Measurements from ENCODE around the gene MYO9B. TPM values are rescaled to one million over a fixed set of nuclear protein-coding genes. Genes with fewer than 3 reads are reported as not detected.
A peak's percentile ranks its signal among the peaks of the same experiment; 100 is the strongest.

Gene MYO9B
- total RNA-seq (2021): 58.5 and 58.6 TPM in 2 replicates
- long read RNA-seq, partial matches to known transcripts: 8 of 17 reads
- long read RNA-seq, other reads (novel, unspliced or antisense): 9 of 17 reads

DNA sequence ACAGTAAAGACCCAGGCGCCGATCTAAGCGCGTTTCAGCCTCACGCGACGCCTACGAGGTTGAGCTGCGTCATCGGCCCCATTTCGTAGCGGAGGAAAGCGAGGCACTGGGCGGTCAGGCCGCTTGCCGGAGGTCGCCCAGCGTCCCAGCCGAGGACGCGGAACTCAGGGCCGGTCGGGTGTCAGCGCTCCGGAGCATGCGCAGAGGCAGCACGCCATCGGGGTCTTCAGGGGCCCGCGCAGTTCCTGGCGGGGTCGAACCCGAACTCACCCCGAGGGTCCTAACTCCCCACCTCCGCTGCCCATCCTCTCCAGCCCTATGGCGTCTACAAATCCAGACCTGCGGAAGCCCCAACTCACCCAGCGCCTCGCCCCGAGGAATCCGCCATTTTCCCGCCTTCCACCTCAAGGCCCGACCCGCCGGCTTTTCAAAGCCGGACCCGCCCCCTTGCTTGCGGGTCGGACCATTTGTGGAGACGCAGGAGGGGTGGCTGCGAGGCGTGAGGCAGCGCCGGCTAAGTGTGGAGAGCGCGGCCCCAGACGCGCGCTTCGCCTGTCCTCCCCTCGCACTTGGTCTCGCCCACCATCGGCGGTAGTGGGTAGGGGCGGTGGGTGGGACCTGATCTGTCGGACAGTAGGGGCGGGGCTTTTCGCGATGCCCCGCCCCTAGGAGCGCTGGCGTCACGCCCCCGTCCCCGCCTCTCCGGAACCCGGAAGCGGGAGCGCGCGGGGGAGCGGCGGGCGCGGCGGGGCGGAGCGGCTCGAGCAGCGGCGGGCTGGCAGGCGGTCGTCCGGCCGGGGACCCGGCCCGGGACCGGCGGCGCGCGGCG is at the start of gene MYO9B, which contains the start of gene HAUS8:
Gene MYO9B, plus strand, starts transcription at position 743 of the 829 bp plus-strand sequence. CDS start 25,941 bp downstream, outside the sequence.
Gene HAUS8, minus strand, starts transcription at position 418 of the 829 bp plus-strand sequence. Its CDS starts 30 bp downstream, at position 388.
- peak within 1 kb of the TSS; percentile 97 to 100 (median 99) for H3K27ac Mint-ChIP-seq
- Histone ChIP-seq H3K23me2 (ENCODE audit: insufficient read length, low read depth, low read length, poor library complexity, severe bottlenecking) (peaks cover 9% of the 10 kb centered on the region), H4K8ac (replicated peaks; ENCODE audit: insufficient read length, low read depth, low read length) (no peak within 1 kb of the TSS), H2BK20ac (ENCODE audit: low read depth, low read length, poor library complexity, severe bottlenecking) (no peak within 1 kb of the TSS), H4K5ac (ENCODE audit: insufficient read length, low read depth, low read length) (no peak within 1 kb of the TSS), H2BK15ac (ENCODE audit: low read depth, low read length) (no peak within 1 kb of the TSS), H3K4me1 (ENCODE audit: insufficient read depth, low read length) (peaks cover 8% of the 10 kb centered on the region; the same call in 1 of the 2 replicates), H3K79me2 (ENCODE audit: insufficient read depth, low read length) (peaks cover 15% of the 10 kb centered on the region; the same call in 1 of the 2 replicates), H2BK12ac (ENCODE audit: insufficient read length, low read depth, low read length) (no peak within 1 kb of the TSS), H3K9me3 (ENCODE audit: control insufficient read depth, low read depth, low read length) (no peaks in the 10 kb centered on the region), H2BK120ac (ENCODE audit: low read depth, low read length, poor library complexity, severe bottlenecking) (no peak within 1 kb of the TSS), H3K23ac (ENCODE audit: insufficient read length, low read depth, low read length) (no peak within 1 kb of the TSS), H3K27ac (ENCODE audit: insufficient read length, low read depth, low read length) (no peak within 1 kb of the TSS), H4K91ac (ENCODE audit: insufficient read length, low read depth, low read length) (no peak within 1 kb of the TSS), H3K9ac (ENCODE audit: extremely low read depth, insufficient read length, low read length) (peak within 1 kb of the TSS; percentile 72), H3K4ac (ENCODE audit: low read depth, low read length) (no peak within 1 kb of the TSS), H3K14ac (ENCODE audit: insufficient read depth, low read length) (peak within 1 kb of the TSS; percentile 88), H2AK5ac (ENCODE audit: insufficient read length, low read length) (no peak within 1 kb of the TSS), H2BK5ac (ENCODE audit: insufficient read length, low read length) (no peak within 1 kb of the TSS), H2AFZ (ENCODE audit: low read length) (no peak within 1 kb of the TSS), H3K4me2 (ENCODE audit: insufficient read depth, insufficient read length, low read length) (peak within 1 kb of the TSS; percentile 83), H3K56ac (ENCODE audit: insufficient read length, low read depth, low read length) (no peak within 1 kb of the TSS), H4K20me1 (ENCODE audit: control insufficient read depth, insufficient read depth, insufficient read length) (no peaks in the 10 kb centered on the region), H3K18ac (ENCODE audit: insufficient read length, low read depth, low read length) (peak within 1 kb of the TSS; percentile 83), H3K79me1 (ENCODE audit: insufficient read depth, low read depth, low read length, poor library complexity, severe bottlenecking) (peaks cover 5% of the 10 kb centered on the region), H3T11ph (ENCODE audit: low read length) (no peak within 1 kb of the TSS), H3K27me3 (ENCODE audit: insufficient read depth, low read length) (no peaks in the 10 kb centered on the region)
- no peaks in the 10 kb centered on the region for H3K9me3 Mint-ChIP-seq
- no CpG with 5 or more reads among the region's 103 CpGs for WGBS (ENCODE audit: extremely low coverage, insufficient read length, low lambda C conversion rate)
- peaks cover 17 to 35% (median 27%) of the 10 kb centered on the region in 3 experiments for H3K36me3 Mint-ChIP-seq (ENCODE audit: insufficient read depth in 1 of 3, low read depth in 3 of 3)
- peak within 1 kb of the TSS; percentile 94 to 99 for H3K4me3 Mint-ChIP-seq
- H3K27me3 Mint-ChIP-seq (ENCODE audit: low read depth): no peaks in the 10 kb centered on the region; the same call in 1 of the 2 replicates
- H3K4me1 Mint-ChIP-seq: peaks cover 48 to 49% of the 10 kb centered on the region in 2 experiments
- TF ChIP-seq CTCF (conservative IDR thresholded peaks at IDR 0.05): no peak
- peak; percentile 99 for DNase-seq
